Kidney capillary endothelial cell (primary cell): ENCODE measurements around the gene RELL1.

ENCODE experiments used
- DNase-seq: peaks from one replicate; pipeline ENCODE4 v3.0.0-alpha.2; 2018; ENCODE audit warnings: low spot score

Gene RELL1

GRCh38 chr4:37635155-37635554 is 51.0 kb downstream of the RELL1 start:
- no peak for DNase-seq

- DNase-seq, result no peak
Measured at GRCh38 chr4:37634180-37634579, 52.0 kb downstream of the RELL1 start.

DNA sequence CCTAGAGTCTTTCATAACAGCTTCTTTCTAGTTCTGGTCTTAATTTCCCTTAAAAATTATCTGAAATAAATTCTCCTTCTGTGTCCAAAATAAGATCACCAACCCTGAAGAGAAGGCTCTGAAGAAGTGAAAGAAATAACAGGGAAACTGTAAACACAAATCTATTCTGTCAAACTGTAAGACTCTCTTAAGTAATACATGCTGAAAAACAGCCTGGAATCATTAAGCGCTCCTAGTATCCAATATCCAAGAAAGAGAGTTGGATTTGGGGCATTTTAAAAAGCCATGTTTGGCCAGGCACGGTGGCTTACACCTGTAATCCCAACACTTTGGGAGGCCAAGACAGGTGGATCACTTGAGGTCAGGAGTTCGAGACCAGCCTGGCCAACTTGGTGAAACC is 53.3 kb downstream of the RELL1 start:
- no peak for DNase-seq

DNA sequence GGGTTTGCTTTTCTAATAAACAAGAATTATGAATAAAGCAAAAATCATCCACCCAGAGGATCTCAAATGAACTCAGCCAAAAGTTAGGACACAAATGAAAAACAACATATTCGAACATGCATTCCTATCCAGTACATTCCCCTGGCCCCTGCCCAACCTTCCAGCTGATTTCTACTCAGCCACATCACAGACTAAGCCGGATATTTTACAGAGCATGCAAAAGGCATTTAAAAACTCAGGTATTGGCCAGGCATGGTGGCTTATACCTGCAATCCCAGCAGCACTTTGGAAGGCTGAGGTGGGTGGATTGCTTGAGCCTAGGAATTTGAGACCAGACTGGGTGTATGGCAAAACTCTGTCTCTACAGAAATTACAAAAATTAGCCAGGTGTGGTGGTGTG is 54.6 kb downstream of the RELL1 start:
- no peak for DNase-seq

DNA sequence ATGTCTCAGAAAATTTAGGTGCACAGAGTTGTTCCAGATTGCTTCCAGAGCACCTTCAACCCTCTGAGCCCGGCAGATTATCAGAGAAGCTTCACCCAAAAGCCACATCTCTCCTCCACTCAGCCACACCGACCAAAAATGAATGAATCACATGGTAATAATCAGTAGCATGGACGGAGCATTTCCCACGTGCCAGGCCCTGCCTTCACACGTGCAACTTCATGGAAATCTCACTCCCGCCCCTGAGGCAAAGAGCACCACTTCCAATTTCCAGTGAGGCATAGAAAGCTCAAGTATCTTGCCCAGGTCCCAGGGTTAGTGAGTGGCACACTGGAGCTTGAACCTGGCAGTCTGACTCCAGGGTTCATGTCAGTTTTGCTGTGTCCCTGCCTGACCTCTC is 56.5 kb downstream of the RELL1 start:
- DNase-seq, result no peak

DNA sequence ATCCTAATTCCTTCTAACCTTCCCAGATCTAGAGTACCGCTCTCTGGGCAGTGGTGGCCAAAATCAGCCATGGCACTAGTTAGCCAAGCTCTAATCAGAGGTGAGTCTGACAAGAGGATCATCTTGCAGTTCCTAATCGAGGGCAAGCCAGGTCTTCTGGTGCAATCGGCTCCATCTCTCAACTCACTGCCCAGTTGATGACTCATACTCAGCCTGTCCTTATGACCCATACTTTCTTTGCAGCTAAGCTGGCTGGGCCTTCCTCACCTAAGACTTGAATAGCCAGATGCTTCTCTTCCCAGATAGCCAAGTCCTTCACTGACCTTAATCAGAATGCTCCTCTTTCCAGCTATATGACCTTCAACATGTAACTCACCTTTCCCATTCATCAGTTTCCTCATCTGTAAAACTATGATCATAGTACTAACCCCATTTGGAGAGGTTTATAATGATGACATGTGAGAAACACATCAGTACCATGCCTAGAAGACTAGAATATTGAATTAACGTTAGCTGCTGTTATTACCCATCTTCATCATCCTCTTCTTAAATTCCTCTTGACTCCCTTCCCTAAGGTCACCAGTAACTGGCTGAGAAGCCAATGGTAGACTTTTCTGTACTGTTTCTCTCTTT is 57.1 kb downstream of the RELL1 start:
- peak; percentile 15 for DNase-seq

GRCh38 chr4:37627263-37627662 is 58.9 kb downstream of the RELL1 start:
- DNase-seq, result no peak

- no peak for DNase-seq
Measured at GRCh38 chr4:37625499-37625898, 60.7 kb downstream of the RELL1 start.

GRCh38 chr4:37623940-37624339 is 62.2 kb downstream of the RELL1 start:
- DNase-seq, result no peak

DNA sequence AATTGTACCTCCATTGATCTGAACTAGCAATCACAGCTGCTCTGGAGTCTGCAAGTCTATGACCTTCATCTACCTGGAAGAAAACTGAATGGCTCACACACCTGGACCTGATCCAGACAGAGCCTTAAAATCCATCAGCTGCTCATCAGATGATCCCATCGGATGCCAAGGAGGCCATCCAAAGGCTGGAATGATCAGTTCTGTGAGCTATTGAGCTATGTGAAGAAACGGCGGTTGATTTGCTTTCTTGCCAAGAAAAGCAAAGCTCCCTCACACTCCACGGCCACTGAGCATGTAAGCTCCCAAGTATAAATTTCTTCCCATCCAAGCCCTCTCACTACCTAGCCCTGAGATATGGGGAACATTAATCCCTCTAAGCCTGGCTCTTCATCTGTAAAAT is 63.1 kb downstream of the RELL1 start:
- DNase-seq, result no peak

DNA sequence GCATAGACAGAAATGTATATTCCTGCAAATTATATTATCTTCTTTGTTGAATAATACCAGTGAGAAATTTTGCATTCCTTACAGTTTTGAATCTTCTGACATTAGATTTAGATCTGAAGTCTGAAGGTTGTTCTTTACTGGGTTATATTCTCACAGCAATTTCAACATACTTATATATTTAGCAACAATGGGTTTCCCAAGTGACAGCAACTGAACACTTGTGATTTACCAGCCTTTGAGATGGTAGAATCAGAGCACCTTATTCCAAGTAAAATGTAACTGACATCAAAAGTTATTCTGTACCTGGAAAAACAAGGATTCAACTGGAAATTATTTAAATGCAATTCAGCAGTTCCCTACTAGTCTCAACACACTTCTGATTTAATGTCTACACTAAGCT is 66.0 kb downstream of the RELL1 start:
- DNase-seq, result no peak

GRCh38 chr4:37615720-37616063 is 70.5 kb downstream of the RELL1 start:
- no peak for DNase-seq

- DNase-seq, result no peak
Measured at GRCh38 chr4:37615059-37615719, 71.0 kb downstream of the RELL1 start.

DNA sequence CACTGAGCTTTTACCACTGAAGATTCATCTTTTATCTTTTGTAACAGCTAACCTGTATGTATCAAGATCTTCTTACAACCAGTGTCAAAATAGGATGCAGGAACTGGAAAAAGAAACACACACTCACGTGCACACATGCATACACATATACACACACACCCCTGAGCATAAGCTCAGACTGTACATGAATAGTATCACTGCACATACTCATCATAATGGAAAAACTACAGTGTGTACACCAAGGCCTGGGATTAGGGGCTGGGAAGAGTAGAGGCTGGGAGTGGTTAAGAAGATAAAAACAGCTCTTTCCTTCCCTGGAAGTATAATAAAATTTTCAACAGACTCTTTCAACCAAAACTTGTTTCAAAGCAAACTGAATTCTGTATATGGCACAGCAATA is 73.4 kb downstream of the RELL1 start:
- DNase-seq, result no peak

DNA sequence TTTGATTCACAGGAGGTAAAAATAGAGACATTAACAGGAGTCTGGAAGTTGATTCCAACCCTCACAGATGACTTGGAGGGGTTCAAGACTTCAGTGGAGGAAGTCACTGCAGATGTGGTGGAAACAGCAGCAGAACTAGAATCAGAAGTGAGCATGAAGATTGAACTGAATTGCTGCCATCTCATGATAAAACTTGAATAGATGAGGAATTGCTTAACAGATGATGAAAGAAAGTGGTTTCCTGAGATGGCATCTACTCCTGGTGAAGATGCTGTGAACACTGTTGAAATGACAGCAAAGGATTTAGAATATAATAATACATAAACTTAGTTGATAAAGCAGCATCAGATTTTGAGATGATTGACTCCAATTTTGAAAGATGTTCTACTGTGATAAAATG is 76.5 kb downstream of the RELL1 start:
- DNase-seq, result no peak

GRCh38 chr4:37607018-37607417 is 79.2 kb downstream of the RELL1 start:
- DNase-seq, result no peak

DNA sequence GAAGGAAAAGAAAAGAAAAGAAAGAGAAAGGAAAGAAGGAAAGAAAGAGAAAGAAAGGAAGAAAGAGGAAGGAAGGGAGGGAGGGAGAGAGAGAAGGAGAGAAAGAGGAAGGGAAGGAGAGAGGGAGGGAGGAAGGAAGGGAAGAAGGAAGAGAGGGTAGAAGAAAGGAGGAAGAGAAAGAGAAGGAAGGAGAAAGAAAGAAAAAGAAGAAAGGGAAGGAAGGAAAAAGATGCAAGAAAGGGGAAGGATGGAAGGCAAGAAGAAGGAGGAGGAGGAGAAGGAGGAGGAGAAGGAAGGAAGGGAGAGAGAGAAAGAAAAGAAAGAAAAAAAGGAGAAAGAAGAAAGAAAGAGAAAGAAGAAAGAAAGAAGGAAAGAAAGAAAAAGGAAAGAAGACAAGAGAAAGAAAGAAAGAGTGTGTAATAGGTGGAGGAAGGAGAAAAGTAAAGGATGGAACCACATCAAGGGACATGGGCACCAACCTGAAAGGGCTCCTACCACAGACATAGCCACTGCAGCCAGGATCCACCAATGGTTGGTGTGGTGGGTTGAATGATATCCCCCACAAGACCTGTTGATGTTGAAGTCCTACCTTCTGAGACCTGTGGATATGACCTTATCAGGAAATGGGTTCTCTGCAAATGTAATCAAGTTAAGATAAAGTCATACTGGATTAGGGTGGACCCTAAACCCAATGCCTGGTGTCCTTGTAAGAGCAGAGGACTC is 80.2 kb downstream of the RELL1 start:
- DNase-seq, result no peak

DNA sequence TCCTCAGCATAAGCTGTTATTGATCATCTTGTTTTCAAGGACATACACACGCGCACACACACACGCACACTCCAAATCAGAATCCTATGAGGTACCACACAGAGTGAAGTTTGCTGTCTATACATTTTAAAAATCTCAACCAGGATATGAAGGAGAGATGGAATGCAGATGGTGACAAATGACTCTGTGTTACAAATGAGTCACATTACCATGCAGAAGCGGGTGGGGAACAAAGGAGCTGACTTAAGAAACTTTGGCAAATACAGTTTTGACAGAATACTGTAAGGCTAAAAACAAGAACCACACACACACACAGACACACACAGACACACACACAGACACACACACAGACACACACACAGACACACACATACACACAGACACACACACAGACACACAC is 81.7 kb downstream of the RELL1 start:
- DNase-seq, result peak; percentile 83

GRCh38 chr4:37603711-37604110 is 82.5 kb downstream of the RELL1 start:
- no peak for DNase-seq

DNA sequence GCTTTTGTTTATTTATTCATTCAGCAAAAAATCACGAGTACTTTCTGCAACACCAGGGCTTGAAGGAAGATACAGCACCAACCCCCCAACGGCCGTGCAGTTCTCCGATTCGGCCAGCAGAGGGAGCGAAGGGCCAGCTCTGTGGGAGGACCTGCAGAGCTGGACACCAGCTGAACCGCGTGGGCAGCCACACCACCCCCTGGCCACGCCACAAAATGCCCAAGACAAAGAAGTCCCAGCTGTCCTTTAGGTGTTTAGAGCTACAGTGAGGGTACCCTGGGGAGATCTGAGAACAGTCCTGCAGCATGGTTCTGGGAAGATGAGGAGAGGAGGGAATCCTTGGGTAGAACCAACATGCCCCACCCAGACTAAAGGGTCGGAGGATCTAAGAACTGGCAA is 83.1 kb downstream of the RELL1 start:
- peak; percentile 74 for DNase-seq

DNA sequence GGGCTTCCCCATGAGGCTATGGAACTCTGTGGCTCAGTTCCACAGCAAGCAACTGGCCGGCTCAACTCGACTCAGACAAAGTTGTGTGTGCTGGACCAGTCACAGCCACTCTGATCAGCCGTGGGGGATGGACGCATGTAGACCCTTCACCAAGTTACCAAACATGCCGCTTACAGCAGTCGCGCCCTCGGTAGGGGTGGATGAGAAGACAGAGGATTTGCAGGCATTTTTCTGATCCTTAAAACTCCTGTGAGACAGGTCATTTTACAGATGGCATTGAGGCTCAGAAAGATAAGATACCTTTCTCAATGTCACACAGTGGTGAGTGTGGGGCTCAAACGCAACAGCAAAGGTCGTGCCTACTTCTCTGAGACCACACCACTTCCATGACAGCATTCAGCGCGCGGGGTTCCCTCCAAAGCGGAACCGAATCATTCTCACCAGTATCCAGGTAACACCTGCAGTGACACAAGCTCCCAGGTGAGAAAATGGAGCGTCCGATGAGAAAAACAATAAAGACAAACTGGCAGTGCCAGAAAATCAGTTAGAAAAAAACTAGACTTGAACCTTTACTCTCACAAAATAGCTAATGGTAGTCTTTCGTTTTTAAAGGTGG is 83.6 kb downstream of the RELL1 start:
- DNase-seq, result no peak

- no peak for DNase-seq
Measured at GRCh38 chr4:37601531-37601930, 84.6 kb downstream of the RELL1 start.

DNA sequence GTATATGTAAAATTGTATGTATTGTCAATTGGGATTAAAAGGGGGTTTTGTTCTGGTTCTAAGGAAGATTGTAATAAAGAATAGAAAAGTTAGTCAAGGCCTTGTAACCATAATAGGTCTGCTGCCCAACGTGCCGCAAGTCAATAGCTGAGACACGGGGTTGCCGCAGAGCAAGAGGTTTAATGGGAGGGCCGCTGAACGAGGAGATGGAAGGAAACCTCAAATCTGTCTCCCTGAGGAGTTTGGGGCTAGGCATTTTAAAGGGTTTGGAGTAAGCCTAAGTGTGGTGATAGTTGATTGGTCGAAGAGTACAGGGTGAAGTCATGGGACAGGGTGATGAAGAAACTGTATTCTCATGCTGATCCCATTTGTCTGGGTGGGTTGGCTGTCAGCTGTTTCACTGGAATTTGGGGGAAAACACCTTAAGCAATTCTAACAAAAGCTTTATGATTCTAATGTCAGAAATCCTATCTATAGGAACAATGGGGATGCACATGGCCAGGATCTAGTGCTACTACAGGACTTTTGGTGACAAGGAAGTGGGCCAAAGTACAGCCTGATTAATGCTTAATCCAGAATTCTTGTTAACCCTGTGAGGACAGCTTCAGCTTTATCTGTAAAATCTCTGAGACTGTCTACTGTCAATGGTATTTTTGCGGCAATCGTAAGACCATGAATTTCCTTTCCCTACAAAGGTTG is 86.9 kb downstream of the RELL1 start:
- no peak for DNase-seq
